Mesenteric fat pad (tissue), 1 donor: ENCODE data around the gene OR5H15. TPM values are rescaled to one million over a fixed set of nuclear protein-coding genes. Genes with fewer than 3 reads are reported as not detected.

Experiments used
- total RNA-seq: library from RNA; stranded (reverse); fragmentation: NEBNext Ultra II Directional; extraction: Animal tissue kit (Norgen Biotek cat#: 25700); gene quantifications from one replicate; pipeline ENCODE4 v1.2.1, GENCODE V29; 2021
- donor health status: DM: yes; HTN: yes; CAD: no.

Gene OR5H15
- total RNA-seq, 1 donor from 2014 or later = not detected

Other genes with a start within 250 kb of the OR5H15 start
- 35.2 TPM for gene RIOX2, start 194.3 kb upstream of the OR5H15 start, total RNA-seq
- gene GABRR3, start 131.4 kb upstream of the OR5H15 start, total RNA-seq = not detected
- not detected for gene OR5AC2, start 79.5 kb upstream of the OR5H15 start, total RNA-seq
- not detected for gene OR5H1, start 36.0 kb upstream of the OR5H15 start, total RNA-seq
- not detected for gene OR5H14, start 19.2 kb upstream of the OR5H15 start, total RNA-seq
- not detected for gene OR5H6, start 97.5 kb downstream of the OR5H15 start, total RNA-seq
- gene OR5H2, start 115.8 kb downstream of the OR5H15 start, total RNA-seq = not detected
- not detected for gene OR5K4, start 187.2 kb downstream of the OR5H15 start, total RNA-seq
- not detected for gene OR5K3, start 224.0 kb downstream of the OR5H15 start, total RNA-seq